B cell (primary cell): Measurements from ENCODE around the gene EP400. TPM values are rescaled to one million over a fixed set of nuclear protein-coding genes. Genes with fewer than 3 reads are reported as not detected.

Experiments
- ATAC-seq: fragments of 200-7000 bp; cut with Tn5 transposase; one replicate; pipeline ENCODE4 v1.10.0; 2021; ENCODE audit warnings: low read depth, mild to moderate bottlenecking, moderate number of reproducible peaks, moderate library complexity
- CTCF ChIA-PET: fragments of 350-600 bp; sonication (Branson Sonifier 250); formaldehyde crosslinking; loops from one replicate; lab custom pipeline; 2021; ENCODE audit warnings: antibody characterized with exemption, inconsistent platforms; lab: Charles Lee
- POLR2A ChIA-PET: fragments of 350-600 bp; sonication (Branson Sonifier 250); formaldehyde crosslinking; loops from one replicate; lab custom pipeline; 2021; ENCODE audit warnings: antibody characterized with exemption; lab: Charles Lee
- DNase-seq: peaks from one replicate; pipeline ENCODE4 v3.0.0; 2013
- H2AFZ ChIP-seq: 2 replicates; pipeline ENCODE4 v1.6.1; 2012; ENCODE audit warnings: mild to moderate bottlenecking, low read depth, low read length; ENCODE audit not compliant: insufficient read depth, poor library complexity, severe bottlenecking
- H3K27ac ChIP-seq, 2 donors: 1 replicate in 1 of 2; 2 replicates in 1 of 2; pipeline ENCODE4 v1.5.1; 2012 to 2013; ENCODE audit warnings: low read length in 2 of 2, mild to moderate bottlenecking in 2 of 2, moderate library complexity in 1 of 2
- H3K27me3 ChIP-seq, 4 experiments: fragments of 200-600 bp in 1 of 4; sonication (generic) in 1 of 4; replicated peaks in 1 of 4; 1 replicate in 2 of 4; 2 replicates in 2 of 4; pipeline versions ENCODE4 v1.6.1 to v1.7.0; 2013 to 2016; ENCODE audit warnings: low read length in 3 of 4, mild to moderate bottlenecking in 2 of 4, mixed read lengths in 1 of 4, moderate library complexity in 1 of 4; ENCODE audit not compliant: insufficient read depth in 4 of 4, control insufficient read depth in 3 of 4; ENCODE audit errors: control extremely low read depth in 1 of 4
- H3K36me3 ChIP-seq, 2 experiments: replicated peaks in 1 of 2; 1 replicate in 1 of 2; 2 replicates in 1 of 2; pipeline versions ENCODE4 v1.6.1 to v1.7.1; 2013; ENCODE audit warnings: low read length in 1 of 2; ENCODE audit not compliant: insufficient read depth in 2 of 2, control insufficient read depth in 1 of 2; ENCODE audit errors: control extremely low read depth in 1 of 2, extremely low read depth in 1 of 2
- H3K4me1 ChIP-seq, 2 donors: fragments of 200-600 bp in 1 of 2; sonication (generic) in 1 of 2; 1 replicate in 1 of 2; 2 replicates in 1 of 2; pipeline versions ENCODE4 v1.5.1 to v1.6.1; 2013 to 2017; ENCODE audit warnings: low read length in 2 of 2; ENCODE audit not compliant: control insufficient read depth in 2 of 2, insufficient read depth in 2 of 2
- H3K4me2 ChIP-seq: replicated peaks from 2 replicates; pipeline ENCODE3; 2012; ENCODE audit warnings: mild to moderate bottlenecking, low read depth, low read length; ENCODE audit not compliant: poor library complexity, severe bottlenecking
- H3K4me3 ChIP-seq, 5 experiments: fragments of 200-600 bp in 1 of 5; sonication (generic) in 1 of 5; 1 replicate in 3 of 5; 2 replicates in 2 of 5; pipeline versions ENCODE4 v1.5.1 to v1.7.0; 2011 to 2016; ENCODE audit warnings: low read length in 4 of 5, mild to moderate bottlenecking in 4 of 5, low read depth in 2 of 5, control low read depth in 1 of 5, moderate library complexity in 1 of 5; ENCODE audit not compliant: insufficient read depth in 1 of 5; ENCODE audit errors: control extremely low read depth in 1 of 5, extremely low read depth in 1 of 5
- H3K79me2 ChIP-seq: fragments of 200-600 bp; sonication (generic); one replicate; pipeline ENCODE4 v1.6.0; 2016; ENCODE audit warnings: low read length; ENCODE audit not compliant: control insufficient read depth, insufficient read depth
- H3K9ac ChIP-seq: fragments of 200-600 bp; sonication (generic); 2 replicates; pipeline ENCODE4 v1.6.1; 2017; ENCODE audit warnings: mild to moderate bottlenecking, low read length, moderate library complexity
- H3K9me3 ChIP-seq, 3 donors: one replicate each; pipeline versions ENCODE4 v1.6.1 to v1.7.1; 2013; ENCODE audit warnings: low read length in 2 of 3; ENCODE audit not compliant: control insufficient read depth in 2 of 3, insufficient read depth in 1 of 3; ENCODE audit errors: control extremely low read depth in 1 of 3
- H4K20me1 ChIP-seq: 2 replicates; pipeline ENCODE4 v1.6.0; 2012; ENCODE audit warnings: mild to moderate bottlenecking, low read length; ENCODE audit not compliant: insufficient read depth, control insufficient read depth, poor library complexity, severe bottlenecking
- H3K27ac Mint-ChIP-seq: one replicate; pipeline ENCODE4 v1.8.0; 2021; ENCODE audit warnings: mixed read lengths
- H3K27me3 Mint-ChIP-seq: one replicate; pipeline ENCODE4 v1.8.0; 2021; ENCODE audit warnings: mixed read lengths
- H3K4me1 Mint-ChIP-seq: one replicate; pipeline ENCODE4 v1.8.0; 2021; ENCODE audit warnings: mixed read lengths
- H3K4me3 Mint-ChIP-seq: one replicate; pipeline ENCODE4 v1.8.0; 2021; ENCODE audit warnings: mixed read lengths
- H3K9me3 Mint-ChIP-seq: one replicate; pipeline ENCODE4 v1.8.0; 2022; ENCODE audit warnings: mixed read lengths; ENCODE audit not compliant: insufficient read depth
- EZH2 ChIP-seq: IDR thresholded peaks from 2 replicates; pipeline ENCODE4 v1.6.1; 2012; ENCODE audit warnings: borderline replicate concordance, low read depth, mild to moderate bottlenecking, moderate library complexity, low read length; ENCODE audit not compliant: insufficient read depth, poor library complexity, severe bottlenecking
- WGBS: methylation state at CpG from one replicate; pipeline ENCODE4 v1.1.5; 2013; ENCODE audit warnings: missing lambda C conversion rate; ENCODE audit not compliant: insufficient coverage; 5-methylcytosine and 5-hydroxymethylcytosine counted together
- intact Hi-C: fragments of 100-400 bp; cut with micrococcal nuclease; formaldehyde crosslinking; loops from one replicate; pipeline ENCODE4 v1.10.0; 2022
- polyA plus RNA-seq: library from polyadenylated mRNA; depleted of rRNA; stranded (reverse); fragments of >200 nt; gene quantifications from 2 replicates; pipeline ENCODE4 v1.2.3, GENCODE V29; 2012
- total RNA-seq, 2 donors: library from RNA; stranded (reverse); fragments of 120-200 nt in 1 of 2; gene quantifications; 1 replicate in 1 of 2; 2 replicates in 1 of 2; pipeline versions ENCODE4 v1.2.3 to v1.2.4, GENCODE V29; 2013 to 2022
- TF ChIP-seq, protein P1 (sequence below): fragments of 200-600 bp; IDR thresholded peaks from one replicate; pipeline ENCODE4 v1.8.0; 2022; ENCODE audit warnings: antibody characterized with exemption, mild to moderate bottlenecking

Gene EP400
- total and polyA plus RNA-seq, 2 donors (not counting 1 experiment from before 2014, with no cell fraction given), result 17.3 to 82.2 TPM

DNA sequence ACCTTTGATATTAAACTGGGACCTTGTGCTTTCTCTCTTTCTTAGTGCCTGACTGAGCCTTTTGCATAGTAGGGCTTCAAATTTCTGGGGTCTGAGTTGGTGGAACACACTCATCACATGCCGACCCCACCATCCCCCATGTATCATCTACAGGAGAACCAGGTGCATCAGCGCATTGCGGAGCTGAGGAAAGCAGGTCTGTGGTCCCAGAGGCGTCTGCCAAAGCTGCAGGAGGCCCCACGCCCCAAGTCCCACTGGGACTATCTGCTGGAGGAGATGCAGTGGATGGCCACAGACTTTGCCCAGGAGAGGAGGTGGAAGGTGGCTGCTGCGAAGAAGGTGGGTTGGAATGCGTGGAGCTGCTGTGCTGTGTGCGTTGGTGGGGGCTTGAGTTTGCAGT is 37.8 kb downstream of the EP400 start:
- Histone ChIP-seq H4K20me1 (peaks cover 5% of the 10 kb centered on the region), H3K27ac (no peak overlapping the region), H3K79me2 (no peaks in the 10 kb centered on the region), H3K4me1 (no peaks in the 10 kb centered on the region), H3K36me3 (peaks cover 2 to 84% of the 10 kb centered on the region in 2 experiments), H3K27me3 (no peaks in the 10 kb centered on the region), H3K9me3 (no peaks in the 10 kb centered on the region), H3K4me2 (no peak overlapping the region), H3K4me3 (no peak overlapping the region), H2AFZ (no peak overlapping the region), H3K9ac (no peak overlapping the region)
- H3K9me3 Mint-ChIP-seq, result no peaks in the 10 kb centered on the region
- TF ChIP-seq, protein P1, sequence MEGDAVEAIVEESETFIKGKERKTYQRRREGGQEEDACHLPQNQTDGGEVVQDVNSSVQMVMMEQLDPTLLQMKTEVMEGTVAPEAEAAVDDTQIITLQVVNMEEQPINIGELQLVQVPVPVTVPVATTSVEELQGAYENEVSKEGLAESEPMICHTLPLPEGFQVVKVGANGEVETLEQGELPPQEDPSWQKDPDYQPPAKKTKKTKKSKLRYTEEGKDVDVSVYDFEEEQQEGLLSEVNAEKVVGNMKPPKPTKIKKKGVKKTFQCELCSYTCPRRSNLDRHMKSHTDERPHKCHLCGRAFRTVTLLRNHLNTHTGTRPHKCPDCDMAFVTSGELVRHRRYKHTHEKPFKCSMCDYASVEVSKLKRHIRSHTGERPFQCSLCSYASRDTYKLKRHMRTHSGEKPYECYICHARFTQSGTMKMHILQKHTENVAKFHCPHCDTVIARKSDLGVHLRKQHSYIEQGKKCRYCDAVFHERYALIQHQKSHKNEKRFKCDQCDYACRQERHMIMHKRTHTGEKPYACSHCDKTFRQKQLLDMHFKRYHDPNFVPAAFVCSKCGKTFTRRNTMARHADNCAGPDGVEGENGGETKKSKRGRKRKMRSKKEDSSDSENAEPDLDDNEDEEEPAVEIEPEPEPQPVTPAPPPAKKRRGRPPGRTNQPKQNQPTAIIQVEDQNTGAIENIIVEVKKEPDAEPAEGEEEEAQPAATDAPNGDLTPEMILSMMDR, result no peak
- TF ChIP-seq EZH2, result no peak
- 90% methylated on average over 5 of the region's 8 CpGs for WGBS
- intact Hi-C loops, result no loop called here
- no peaks in the 10 kb centered on the region for H3K27me3 Mint-ChIP-seq
- no peaks in the 10 kb centered on the region for H3K4me1 Mint-ChIP-seq
- DNase-seq (no peak), ATAC-seq (no peak)
- ChIA-PET CTCF (no interaction called here), POLR2A (no interaction called here)
- H3K4me3 Mint-ChIP-seq, result no peak overlapping the region
- no peak overlapping the region for H3K27ac Mint-ChIP-seq

DNA sequence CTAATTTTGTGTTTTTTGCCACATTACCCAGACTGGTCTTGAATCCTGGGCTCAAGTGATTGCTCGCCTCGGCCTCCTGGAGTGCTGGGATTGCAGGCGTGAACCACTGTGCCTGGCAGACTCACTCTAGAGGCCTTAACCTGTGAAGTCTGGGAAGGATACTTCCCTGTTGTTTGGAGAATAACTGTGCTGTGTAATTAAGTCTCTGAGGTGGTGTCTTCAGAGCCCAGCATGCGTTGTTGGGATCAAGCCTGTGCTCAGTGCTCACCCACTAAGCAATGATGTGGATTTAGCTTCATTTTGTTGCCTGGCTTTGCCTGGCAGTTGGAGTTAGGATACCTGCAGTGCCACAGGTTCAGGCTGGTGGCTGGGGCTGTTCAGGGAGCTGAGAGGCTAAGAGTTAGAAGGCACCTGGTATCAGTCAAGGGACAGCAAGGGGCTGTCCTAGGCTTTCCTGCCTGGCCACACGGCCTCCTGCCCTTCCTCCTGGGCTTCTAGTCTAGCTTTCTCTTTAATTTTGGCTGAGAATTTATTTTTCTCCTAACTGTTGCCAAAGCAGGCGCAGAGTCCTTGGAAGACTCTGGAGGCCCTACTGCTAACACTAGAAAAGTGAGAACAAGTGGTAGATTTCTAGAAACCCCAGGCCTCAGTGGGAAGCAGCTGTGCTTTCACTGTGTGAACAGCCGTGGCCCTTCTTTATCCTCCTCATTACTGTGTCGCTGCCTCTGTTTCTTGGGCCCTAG is 38.5 kb downstream of the EP400 start:
- Mint-ChIP-seq H3K4me3 (no peak overlapping the region), H3K9me3 (no peaks in the 10 kb centered on the region), H3K4me1 (no peaks in the 10 kb centered on the region), H3K27me3 (no peaks in the 10 kb centered on the region), H3K27ac (no peak overlapping the region)
- Histone ChIP-seq H3K79me2 (no peaks in the 10 kb centered on the region), H3K4me1 (no peaks in the 10 kb centered on the region), H3K27me3 (no peaks in the 10 kb centered on the region), H3K9me3 (no peaks in the 10 kb centered on the region), H3K4me2 (no peak overlapping the region), H3K27ac (no peak overlapping the region), H2AFZ (no peak overlapping the region), H3K9ac (no peak overlapping the region), H3K4me3 (no peak overlapping the region), H3K36me3 (peaks cover 2 to 86% of the 10 kb centered on the region in 2 experiments), H4K20me1 (peaks cover 2% of the 10 kb centered on the region)
- ATAC-seq, result no peak
- ChIA-PET POLR2A (no interaction called here), CTCF (interaction anchor here (1.7 kb wide), 1 partner anchor 137 kb away, joined by 5 read pairs; no protein-coding TSS in a partner anchor)
- TF ChIP-seq EZH2, result no peak
- TF ChIP-seq, protein P1, result no peak
- 100% methylated on average over 6 of the region's 8 CpGs for WGBS
- intact Hi-C loops, result no loop called here
- no peak for DNase-seq
